H9 (cell line): Measurements from ENCODE around the gene CDH23. TPM values are rescaled to one million over a fixed set of nuclear protein-coding genes. Genes with fewer than 3 reads are reported as not detected.

Experiments
- DNase-seq: peaks from one replicate; pipeline ENCODE4 v3.0.0-alpha.2; 2017
- H2AFZ ChIP-seq: one replicate; pipeline ENCODE4 v1.6.1; 2013; ENCODE audit warnings: mild to moderate bottlenecking, low read length, control low read depth, moderate library complexity
- H2AK5ac ChIP-seq: 2 replicates; pipeline ENCODE4 v1.6.1; 2013; ENCODE audit warnings: low read length, control low read depth, mixed read lengths; ENCODE audit not compliant: insufficient read length
- H2BK120ac ChIP-seq: one replicate; pipeline ENCODE4 v1.6.1; 2013; ENCODE audit warnings: low read depth, mild to moderate bottlenecking, low read length, control low read depth, inconsistent platforms; ENCODE audit not compliant: poor library complexity, severe bottlenecking
- H2BK12ac ChIP-seq: 2 replicates; pipeline ENCODE4 v1.6.1; 2013; ENCODE audit warnings: low read length, control low read depth, mixed read lengths, low read depth; ENCODE audit not compliant: insufficient read length
- H2BK15ac ChIP-seq: 2 replicates; pipeline ENCODE4 v1.6.1; 2013; ENCODE audit warnings: low read depth, low read length, control low read depth
- H2BK20ac ChIP-seq: one replicate; pipeline ENCODE4 v1.6.1; 2013; ENCODE audit warnings: low read depth, mild to moderate bottlenecking, low read length, control low read depth, inconsistent platforms; ENCODE audit not compliant: poor library complexity, severe bottlenecking
- H2BK5ac ChIP-seq: 2 replicates; pipeline ENCODE4 v1.6.1; 2013; ENCODE audit warnings: low read length, control low read depth, mixed read lengths; ENCODE audit not compliant: insufficient read length
- H3K14ac ChIP-seq: 2 replicates; pipeline ENCODE4 v1.6.1; 2013; ENCODE audit warnings: low read length, control low read depth; ENCODE audit not compliant: insufficient read depth
- H3K18ac ChIP-seq: 2 replicates; pipeline ENCODE4 v1.6.1; 2013; ENCODE audit warnings: low read depth, mild to moderate bottlenecking, mixed read lengths, low read length, control low read depth; ENCODE audit not compliant: insufficient read length
- H3K23ac ChIP-seq: 2 replicates; pipeline ENCODE4 v1.6.1; 2013; ENCODE audit warnings: low read length, control low read depth, mixed read lengths, low read depth; ENCODE audit not compliant: insufficient read length
- H3K23me2 ChIP-seq: 2 replicates; pipeline ENCODE4 v1.6.1; 2013; ENCODE audit warnings: low read depth, mild to moderate bottlenecking, mixed read lengths, low read length, control low read depth; ENCODE audit not compliant: insufficient read length, poor library complexity, severe bottlenecking
- H3K27ac ChIP-seq: 2 replicates; pipeline ENCODE4 v1.5.1; 2013; ENCODE audit warnings: low read length, control low read depth, mixed read lengths, low read depth; ENCODE audit not compliant: insufficient read length
- H3K27me3 ChIP-seq: 2 replicates; pipeline ENCODE4 v1.6.1; 2013; ENCODE audit warnings: low read length, control low read depth, inconsistent platforms; ENCODE audit not compliant: insufficient read depth
- H3K4ac ChIP-seq: 2 replicates; pipeline ENCODE4 v1.6.1; 2013; ENCODE audit warnings: low read depth, mild to moderate bottlenecking, control low read depth, inconsistent platforms, low read length, moderate library complexity
- H3K4me1 ChIP-seq: 2 replicates; pipeline ENCODE4 v1.6.1; 2013; ENCODE audit warnings: low read length, control low read depth, inconsistent platforms; ENCODE audit not compliant: insufficient read depth
- H3K4me2 ChIP-seq: 2 replicates; pipeline ENCODE4 v1.6.1; 2013; ENCODE audit warnings: low read length, control low read depth, mixed read lengths; ENCODE audit not compliant: insufficient read length, insufficient read depth
- H3K56ac ChIP-seq: 2 replicates; pipeline ENCODE4 v1.6.1; 2013; ENCODE audit warnings: low read depth, mild to moderate bottlenecking, mixed read lengths, low read length, control low read depth; ENCODE audit not compliant: insufficient read length
- H3K79me1 ChIP-seq: 2 replicates; pipeline ENCODE4 v1.6.1; 2013; ENCODE audit warnings: low read depth, mild to moderate bottlenecking, moderate library complexity, low read length, control low read depth, inconsistent platforms; ENCODE audit not compliant: insufficient read depth, poor library complexity, severe bottlenecking
- H3K79me2 ChIP-seq: 2 replicates; pipeline ENCODE4 v1.6.1; 2013; ENCODE audit warnings: low read length, control low read depth, inconsistent platforms; ENCODE audit not compliant: insufficient read depth
- H3K9ac ChIP-seq: 2 replicates; pipeline ENCODE4 v1.6.1; 2013; ENCODE audit warnings: low read length, control low read depth, mixed read lengths; ENCODE audit not compliant: insufficient read length; ENCODE audit errors: extremely low read depth
- H3K9me3 ChIP-seq: one replicate; pipeline ENCODE4 v1.6.1; 2013; ENCODE audit warnings: low read depth, low read length, inconsistent platforms; ENCODE audit not compliant: control insufficient read depth
- H3T11ph ChIP-seq: one replicate; pipeline ENCODE4 v1.6.1; 2013; ENCODE audit warnings: mild to moderate bottlenecking, low read length, control low read depth, inconsistent platforms
- H4K20me1 ChIP-seq: one replicate; pipeline ENCODE4 v1.6.1; 2013; ENCODE audit not compliant: control insufficient read depth, insufficient read length, insufficient read depth
- H4K5ac ChIP-seq: 2 replicates; pipeline ENCODE4 v1.6.1; 2013; ENCODE audit warnings: low read depth, mild to moderate bottlenecking, mixed read lengths, low read length, control low read depth; ENCODE audit not compliant: insufficient read length
- H4K8ac ChIP-seq: replicated peaks from 2 replicates; pipeline ENCODE4 v1.6.1; 2013; ENCODE audit warnings: low read length, control low read depth, mixed read lengths, low read depth; ENCODE audit not compliant: insufficient read length
- H4K91ac ChIP-seq: 2 replicates; pipeline ENCODE4 v1.6.1; 2013; ENCODE audit warnings: low read depth, mild to moderate bottlenecking, moderate library complexity, mixed read lengths, low read length, control low read depth; ENCODE audit not compliant: insufficient read length
- H3K27ac Mint-ChIP-seq, 3 experiments: 2 replicates in 2 of 3; 3 replicates in 1 of 3; pipeline ENCODE4 v1.8.0; 2020 to 2021; ENCODE audit warnings: mixed read lengths in 3 of 3, mild to moderate bottlenecking in 1 of 3, moderate library complexity in 1 of 3
- H3K27me3 Mint-ChIP-seq: 2 replicates; pipeline ENCODE4 v1.8.0; 2021; ENCODE audit warnings: low read depth, mild to moderate bottlenecking, moderate library complexity, mixed read lengths
- H3K36me3 Mint-ChIP-seq, 3 experiments: 2 replicates in 2 of 3; 3 replicates in 1 of 3; pipeline ENCODE4 v1.8.0; 2020 to 2021; ENCODE audit warnings: low read depth in 3 of 3, mixed read lengths in 3 of 3; ENCODE audit not compliant: insufficient read depth in 1 of 3
- H3K4me1 Mint-ChIP-seq, 2 experiments: 2 replicates each; pipeline ENCODE4 v1.8.0; 2020; ENCODE audit warnings: mixed read lengths in 2 of 2
- H3K4me3 Mint-ChIP-seq, 2 experiments: 2 replicates in 1 of 2; 3 replicates in 1 of 2; pipeline ENCODE4 v1.8.0; 2020 to 2021; ENCODE audit warnings: mild to moderate bottlenecking in 2 of 2, mixed read lengths in 2 of 2, moderate library complexity in 1 of 2
- H3K9me3 Mint-ChIP-seq, 2 experiments: 2 replicates in 1 of 2; 3 replicates in 1 of 2; pipeline ENCODE4 v1.8.0; 2020; ENCODE audit warnings: mild to moderate bottlenecking in 2 of 2, mixed read lengths in 2 of 2, moderate library complexity in 1 of 2
- CTCF ChIP-seq: fragments of 200-600 bp; sonication (generic); conservative IDR thresholded peaks from 3 replicates; pipeline ENCODE4 v1.8.0; 2021; ENCODE audit warnings: antibody characterized with exemption, mild to moderate bottlenecking
- WGBS: extraction: QIAGEN DNeasy Blood & Tissue Kit; methylation state at CpG from one replicate; pipeline ENCODE4 v1.1.7; 2013; ENCODE audit warnings: missing lambda C conversion rate, low lambda C conversion rate, mixed read lengths; ENCODE audit not compliant: insufficient read length; ENCODE audit errors: extremely low coverage; 5-methylcytosine and 5-hydroxymethylcytosine counted together
- total RNA-seq: library from RNA; stranded (reverse); gene quantifications from 2 replicates; pipeline ENCODE4 v1.2.1, GENCODE V29; 2021

The CDH23 gene
- total RNA-seq, 1 experiment from 2014 or later: 2.1 TPM

GRCh38 chr10:71511206-71511605 lies 114.5 kb downstream of the CDH23 start:
- Histone ChIP-seq H3T11ph (no peak overlapping the region), H2BK12ac (no peak overlapping the region), H3K14ac (peak overlapping the region; percentile 41; the same call in 1 of the 2 replicates), H3K4me1 (no peaks in the 10 kb centered on the region), H3K4ac (no peak overlapping the region), H3K23me2 (no peaks in the 10 kb centered on the region), H4K8ac (no peak overlapping the region), H3K27ac (no peak overlapping the region), H3K9ac (no peak overlapping the region), H3K9me3 (no peaks in the 10 kb centered on the region), H2BK5ac (no peak overlapping the region), H4K91ac (no peak overlapping the region), H3K56ac (no peak overlapping the region), H2AFZ (no peak overlapping the region), H3K79me2 (no peaks in the 10 kb centered on the region), H3K4me2 (no peak overlapping the region), H4K5ac (no peak overlapping the region), H3K23ac (no peak overlapping the region), H3K18ac (no peak overlapping the region), H3K27me3 (0 out of 2 replicates have a peak, but pooled peaks cover 2% of the 10 kb centered on the region), H2BK120ac (no peak overlapping the region), H2BK15ac (no peak overlapping the region), H2BK20ac (no peak overlapping the region), H2AK5ac (no peak overlapping the region), H4K20me1 (no peaks in the 10 kb centered on the region), H3K79me1 (no peaks in the 10 kb centered on the region)
- no peak for DNase-seq
- H3K4me3 Mint-ChIP-seq: no peak overlapping the region
- WGBS: no CpG with 5 or more reads among the region's 4 CpGs
- no peaks in the 10 kb centered on the region for H3K9me3 Mint-ChIP-seq
- H3K27ac Mint-ChIP-seq: no peak overlapping the region
- H3K36me3 Mint-ChIP-seq: no peaks in the 10 kb centered on the region
- H3K4me1 Mint-ChIP-seq: 0 out of 4 replicates have a peak, but pooled peaks cover 0 to 3% of the 10 kb centered on the region in 2 experiments
- TF ChIP-seq CTCF: no peak
- H3K27me3 Mint-ChIP-seq: peaks cover 7% of the 10 kb centered on the region
